Measurements from ENCODE around the gene ARVCF. TPM values are rescaled to one million over a fixed set of nuclear protein-coding genes. Genes with fewer than 3 reads are reported as not detected.

The ARVCF gene
- total RNA-seq, 1 donor from 2014 or later: 119 TPM

DNA sequence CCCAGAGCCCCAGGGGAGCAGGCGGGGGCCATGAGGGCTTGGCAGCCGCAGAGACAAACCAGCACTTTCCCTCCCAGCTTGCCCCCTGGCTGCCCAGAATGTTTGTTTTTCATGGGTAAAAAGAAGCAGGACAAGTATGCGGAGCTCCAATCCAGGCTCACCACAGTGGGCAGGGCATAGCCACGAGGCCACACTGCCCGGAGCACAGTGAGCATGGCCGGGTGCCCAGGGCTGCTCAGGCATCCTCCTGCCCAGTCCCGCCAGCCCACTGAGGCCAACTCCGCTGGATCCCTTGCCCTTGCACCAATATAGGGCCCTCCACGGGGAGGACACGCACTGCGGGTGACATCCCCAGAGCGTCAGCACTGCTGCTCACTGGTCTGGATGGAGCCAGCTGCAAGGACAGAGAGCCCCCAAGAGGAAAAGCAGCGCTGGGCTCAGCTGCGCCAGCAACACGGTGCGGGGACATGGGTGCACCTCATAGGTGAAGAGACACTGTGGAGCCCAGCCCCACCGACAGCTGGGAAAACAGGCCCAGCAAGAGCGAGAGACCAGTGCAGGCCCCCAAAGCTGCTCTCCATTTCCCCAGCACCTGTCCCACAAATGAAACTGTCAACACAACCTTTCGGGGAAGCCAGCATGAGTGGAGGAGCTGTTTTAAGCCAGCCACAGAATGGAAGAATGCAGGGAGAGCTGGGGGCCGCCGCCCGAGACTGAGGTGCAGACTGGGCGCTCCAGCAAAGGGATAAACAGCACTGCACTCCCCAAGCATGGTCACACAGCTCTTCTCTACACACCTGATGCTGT lies 24.8 kb downstream of the ARVCF start:
- TF ChIP-seq, protein P1, sequence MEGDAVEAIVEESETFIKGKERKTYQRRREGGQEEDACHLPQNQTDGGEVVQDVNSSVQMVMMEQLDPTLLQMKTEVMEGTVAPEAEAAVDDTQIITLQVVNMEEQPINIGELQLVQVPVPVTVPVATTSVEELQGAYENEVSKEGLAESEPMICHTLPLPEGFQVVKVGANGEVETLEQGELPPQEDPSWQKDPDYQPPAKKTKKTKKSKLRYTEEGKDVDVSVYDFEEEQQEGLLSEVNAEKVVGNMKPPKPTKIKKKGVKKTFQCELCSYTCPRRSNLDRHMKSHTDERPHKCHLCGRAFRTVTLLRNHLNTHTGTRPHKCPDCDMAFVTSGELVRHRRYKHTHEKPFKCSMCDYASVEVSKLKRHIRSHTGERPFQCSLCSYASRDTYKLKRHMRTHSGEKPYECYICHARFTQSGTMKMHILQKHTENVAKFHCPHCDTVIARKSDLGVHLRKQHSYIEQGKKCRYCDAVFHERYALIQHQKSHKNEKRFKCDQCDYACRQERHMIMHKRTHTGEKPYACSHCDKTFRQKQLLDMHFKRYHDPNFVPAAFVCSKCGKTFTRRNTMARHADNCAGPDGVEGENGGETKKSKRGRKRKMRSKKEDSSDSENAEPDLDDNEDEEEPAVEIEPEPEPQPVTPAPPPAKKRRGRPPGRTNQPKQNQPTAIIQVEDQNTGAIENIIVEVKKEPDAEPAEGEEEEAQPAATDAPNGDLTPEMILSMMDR (IDR thresholded peaks at IDR 0.05; ENCODE audit: partially characterized antibody, unreplicated experiment): no peak
- no peak overlapping the region for H3K27ac Mint-ChIP-seq (ENCODE audit: unreplicated experiment)
- no peak for DNase-seq
- H3K4me1 Mint-ChIP-seq (ENCODE audit: low read depth, unreplicated experiment): peaks cover 18% of the 10 kb centered on the region
- H3K36me3 Mint-ChIP-seq (ENCODE audit: unreplicated experiment): no peaks in the 10 kb centered on the region
- peaks cover 2% of the 10 kb centered on the region for H3K9me3 Mint-ChIP-seq (ENCODE audit: unreplicated experiment)
- H3K27me3 Mint-ChIP-seq (ENCODE audit: unreplicated experiment): peaks cover 3% of the 10 kb centered on the region
- no peak overlapping the region for H3K4me3 Mint-ChIP-seq (ENCODE audit: unreplicated experiment)

DNA sequence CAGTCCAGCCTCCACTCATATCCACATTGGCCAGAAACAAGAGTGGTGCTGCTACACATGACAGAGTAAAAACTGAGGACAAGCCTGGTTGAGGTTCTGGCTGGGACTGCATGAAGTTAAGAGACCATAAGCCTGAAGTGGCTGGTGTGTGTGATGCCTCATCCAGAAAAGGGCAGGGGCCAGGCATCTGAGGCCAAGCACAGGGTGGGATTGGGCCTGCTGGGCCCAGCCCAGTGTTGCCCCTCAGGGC lies 25.3 kb downstream of the ARVCF start:
- no peaks in the 10 kb centered on the region for H3K36me3 Mint-ChIP-seq (ENCODE audit: unreplicated experiment)
- DNase-seq: no peak
- peaks cover 2% of the 10 kb centered on the region for H3K9me3 Mint-ChIP-seq (ENCODE audit: unreplicated experiment)
- H3K27me3 Mint-ChIP-seq (ENCODE audit: unreplicated experiment): peaks cover 3% of the 10 kb centered on the region
- peaks cover 15% of the 10 kb centered on the region for H3K4me1 Mint-ChIP-seq (ENCODE audit: low read depth, unreplicated experiment)
- H3K4me3 Mint-ChIP-seq (ENCODE audit: unreplicated experiment): no peak overlapping the region
- no peak overlapping the region for H3K27ac Mint-ChIP-seq (ENCODE audit: unreplicated experiment)
- TF ChIP-seq, protein P1 (IDR thresholded peaks at IDR 0.05; ENCODE audit: partially characterized antibody, unreplicated experiment): no peak

DNA sequence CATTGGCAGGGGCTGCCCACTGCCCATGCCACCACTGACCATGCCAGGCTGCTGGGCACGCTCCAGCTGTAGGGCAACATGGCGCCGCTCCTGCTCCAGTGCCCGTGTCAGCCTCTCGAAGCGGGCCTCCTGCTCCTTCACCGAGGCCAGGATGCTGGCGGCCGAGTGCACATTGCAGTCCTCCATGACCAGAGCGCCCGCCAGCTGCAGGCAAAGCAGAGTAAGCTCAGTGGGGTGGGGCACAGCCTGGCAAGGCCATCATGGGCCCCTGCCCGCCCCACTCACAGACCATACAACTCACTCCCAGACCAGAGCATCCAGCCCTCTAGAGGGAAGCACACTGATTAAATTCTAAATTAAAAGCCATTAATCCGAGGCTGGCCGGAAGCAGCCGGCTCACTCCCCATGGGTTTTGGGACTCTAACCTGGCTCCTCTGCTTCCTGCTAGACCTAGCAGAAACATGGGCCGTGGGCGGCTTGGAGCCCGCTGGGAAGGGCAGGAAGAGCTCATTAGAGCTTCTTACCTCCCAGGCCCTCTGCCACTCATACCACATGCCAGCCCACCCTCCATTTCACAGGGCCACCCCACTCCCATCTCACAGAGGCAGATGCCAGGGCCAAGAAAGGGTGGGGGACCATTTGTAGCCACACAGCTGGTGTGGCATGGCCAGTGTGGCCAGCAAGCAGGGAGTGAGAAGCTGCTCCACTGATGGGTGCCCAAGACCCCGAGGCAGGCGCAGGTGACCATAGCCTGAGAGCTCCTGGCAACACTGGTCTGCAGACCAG lies 25.8 kb downstream of the ARVCF start:
- Mint-ChIP-seq H3K27me3 (ENCODE audit: unreplicated experiment) (peaks cover 3% of the 10 kb centered on the region), H3K4me1 (ENCODE audit: low read depth, unreplicated experiment) (peaks cover 13% of the 10 kb centered on the region), H3K4me3 (ENCODE audit: unreplicated experiment) (no peak overlapping the region), H3K36me3 (ENCODE audit: unreplicated experiment) (no peaks in the 10 kb centered on the region), H3K9me3 (ENCODE audit: unreplicated experiment) (peaks cover 2% of the 10 kb centered on the region), H3K27ac (ENCODE audit: unreplicated experiment) (no peak overlapping the region)
- TF ChIP-seq, protein P1 (IDR thresholded peaks at IDR 0.05; ENCODE audit: partially characterized antibody, unreplicated experiment): no peak
- no peak for DNase-seq

DNA sequence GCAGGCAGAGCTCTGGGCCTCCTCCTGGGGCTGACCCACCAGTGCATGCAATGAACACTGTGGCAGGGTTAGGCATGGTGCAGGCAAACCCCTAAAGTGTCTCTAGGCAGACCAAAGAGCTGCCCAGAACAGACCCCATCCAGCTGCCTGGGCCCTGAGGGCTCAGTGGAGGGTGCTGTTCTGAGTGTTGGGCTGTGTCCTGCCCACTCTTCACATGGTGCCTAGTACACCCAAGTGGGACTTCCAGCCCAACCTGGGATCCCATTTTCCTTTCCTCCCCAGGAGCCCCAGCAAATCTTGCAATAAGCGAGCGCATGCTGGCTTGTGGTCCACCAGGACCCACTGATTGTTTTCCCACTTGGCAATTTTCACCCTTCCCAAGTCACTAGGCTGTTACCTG lies 26.4 kb downstream of the ARVCF start:
- Mint-ChIP-seq H3K4me1 (ENCODE audit: low read depth, unreplicated experiment) (peaks cover 15% of the 10 kb centered on the region), H3K36me3 (ENCODE audit: unreplicated experiment) (no peaks in the 10 kb centered on the region), H3K27me3 (ENCODE audit: unreplicated experiment) (peaks cover 5% of the 10 kb centered on the region), H3K9me3 (ENCODE audit: unreplicated experiment) (peaks cover 2% of the 10 kb centered on the region), H3K27ac (ENCODE audit: unreplicated experiment) (no peak overlapping the region), H3K4me3 (ENCODE audit: unreplicated experiment) (no peak overlapping the region)
- no peak for DNase-seq
- TF ChIP-seq, protein P1 (IDR thresholded peaks at IDR 0.05; ENCODE audit: partially characterized antibody, unreplicated experiment): no peak

DNA sequence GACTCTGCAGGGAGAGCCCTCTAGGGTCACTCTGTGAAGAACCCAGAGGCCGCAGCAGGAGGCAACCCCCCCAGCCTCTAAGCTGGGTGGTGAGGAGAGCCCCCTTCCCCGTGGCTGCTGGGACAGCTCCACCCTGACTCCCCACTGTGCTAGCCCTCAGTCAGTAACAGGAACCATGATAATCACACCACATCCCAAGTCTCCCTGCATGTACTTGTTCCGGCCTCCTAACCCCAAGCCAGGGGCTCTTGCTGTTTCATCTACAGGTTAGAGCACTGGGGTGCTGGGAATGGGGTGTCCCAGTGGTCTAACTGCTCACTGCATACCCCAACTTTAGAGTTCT lies 26.9 kb downstream of the ARVCF start:
- no peak overlapping the region for H3K27ac Mint-ChIP-seq (ENCODE audit: unreplicated experiment)
- H3K36me3 Mint-ChIP-seq (ENCODE audit: unreplicated experiment): no peaks in the 10 kb centered on the region
- peaks cover 4% of the 10 kb centered on the region for H3K27me3 Mint-ChIP-seq (ENCODE audit: unreplicated experiment)
- H3K4me3 Mint-ChIP-seq (ENCODE audit: unreplicated experiment): no peak overlapping the region
- DNase-seq: no peak
- peaks cover 10% of the 10 kb centered on the region for H3K4me1 Mint-ChIP-seq (ENCODE audit: low read depth, unreplicated experiment)
- peaks cover 2% of the 10 kb centered on the region for H3K9me3 Mint-ChIP-seq (ENCODE audit: unreplicated experiment)
- TF ChIP-seq, protein P1 (IDR thresholded peaks at IDR 0.05; ENCODE audit: partially characterized antibody, unreplicated experiment): no peak
